Stimulated activated CD8-positive, alpha-beta memory T cell treated with anti-CD3 and anti-CD28 coated beads, Interleukin-7, amount 100 ng/mL, for 24 hours (primary cell): ENCODE results near the gene SAMD3.
"Not testable (repeated sequence)": the region's sequence is repeated elsewhere in the genome, so short reads cannot be mapped to it uniquely, and the experiment has no call there.

ENCODE experiments used
- DNase-seq: peaks from one replicate; pipeline ENCODE4 v3.0.0-alpha.2; 2020; ENCODE audit warnings: low read depth

Gene SAMD3

GRCh38 chr6:130129762-130130246 lies 92.9 kb downstream of the SAMD3 start:
- DNase-seq = no peak

GRCh38 chr6:130128326-130128725 lies 94.4 kb downstream of the SAMD3 start:
- DNase-seq = no peak

GRCh38 chr6:130127195-130127594 lies 95.6 kb downstream of the SAMD3 start:
- DNase-seq = no peak

- DNase-seq = no peak
Observed at GRCh38 chr6:130122243-130122642, 100.5 kb downstream of the SAMD3 start.

- no peak for DNase-seq
Observed at GRCh38 chr6:130120731-130121130, 102.0 kb downstream of the SAMD3 start.

GRCh38 chr6:130119211-130119610 lies 103.5 kb downstream of the SAMD3 start:
- no peak for DNase-seq

- no peak for DNase-seq
Observed at GRCh38 chr6:130118236-130118635, 104.5 kb downstream of the SAMD3 start.

GRCh38 chr6:130117187-130117701 lies 105.5 kb downstream of the SAMD3 start:
- DNase-seq = not testable (repeated sequence)

- no peak for DNase-seq
Observed at GRCh38 chr6:130116273-130116672, 106.5 kb downstream of the SAMD3 start.

- DNase-seq = no peak
Observed at GRCh38 chr6:130115036-130115435, 107.7 kb downstream of the SAMD3 start.

- DNase-seq = no peak
Observed at GRCh38 chr6:130113201-130113710, 109.5 kb downstream of the SAMD3 start.

GRCh38 chr6:130111031-130111430 lies 111.7 kb downstream of the SAMD3 start:
- DNase-seq = no peak

- no peak for DNase-seq
Observed at GRCh38 chr6:130107710-130108109, 115.0 kb downstream of the SAMD3 start.

- no peak for DNase-seq
Observed at GRCh38 chr6:130105996-130106704, 116.6 kb downstream of the SAMD3 start.

- DNase-seq = no peak
Observed at GRCh38 chr6:130099119-130099518, 123.6 kb downstream of the SAMD3 start.

GRCh38 chr6:130098317-130098716 lies 124.4 kb downstream of the SAMD3 start:
- no peak for DNase-seq
